Activated T-cell treated with anti-CD3 and anti-CD28 coated beads, Interleukin-2, amount 50 U/mL, for 4 hours (primary cell): Measurements from ENCODE around the gene MYZAP. TPM values are rescaled to one million over a fixed set of nuclear protein-coding genes. Genes with fewer than 3 reads are reported as not detected.
"Not testable (repeated sequence)": the region's sequence is repeated elsewhere in the genome, so short reads cannot be mapped to it uniquely, and the experiment has no call there.

Source experiments
- ATAC-seq, 2 donors: fragments of 200-7000 bp; cut with Tn5 transposase; one replicate each; pipeline ENCODE4 v1.10.0; 2021
- DNase-seq: peaks from one replicate; pipeline ENCODE4 v3.0.0-alpha.2; 2020
- H3K27me3 Mint-ChIP-seq: one replicate; pipeline ENCODE4 v1.8.0; 2021; ENCODE audit warnings: low read depth, mixed read lengths
- H3K36me3 Mint-ChIP-seq: one replicate; pipeline ENCODE4 v1.8.0; 2022; ENCODE audit warnings: mixed read lengths; ENCODE audit not compliant: insufficient read depth
- H3K4me1 Mint-ChIP-seq: one replicate; pipeline ENCODE4 v1.8.0; 2021; ENCODE audit warnings: low read depth, mixed read lengths
- H3K4me3 Mint-ChIP-seq: one replicate; pipeline ENCODE4 v1.8.0; 2021; ENCODE audit warnings: mild to moderate bottlenecking, moderate library complexity, mixed read lengths
- H3K9me3 Mint-ChIP-seq: one replicate; pipeline ENCODE4 v1.8.0; 2021; ENCODE audit warnings: mixed read lengths
- total RNA-seq, 3 donors: library from RNA; stranded (reverse); gene quantifications; one replicate each; pipeline ENCODE4 v1.2.1, GENCODE V29; 2021

MYZAP gene
- total RNA-seq, 3 donors from 2014 or later = 0.13 to 0.22 TPM; not detected in 1

- ATAC-seq (no peak), DNase-seq (no peak)
- Mint-ChIP-seq H3K36me3 (peaks cover 2% of the 10 kb centered on the region), H3K4me3 (no peak overlapping the region), H3K9me3 (no peaks in the 10 kb centered on the region), H3K4me1 (no peaks in the 10 kb centered on the region), H3K27me3 (peaks cover under 1% of the 10 kb centered on the region)
Measured at GRCh38 chr15:57609805-57610529, 18.3 kb downstream of the MYZAP start.

GRCh38 chr15:57611123-57611522, 19.4 kb downstream of the MYZAP start:
- Mint-ChIP-seq H3K4me1 (no peaks in the 10 kb centered on the region), H3K27me3 (no peaks in the 10 kb centered on the region), H3K36me3 (no peaks in the 10 kb centered on the region), H3K9me3 (no peaks in the 10 kb centered on the region), H3K4me3 (no peak overlapping the region)
- ATAC-seq (no peak), DNase-seq (no peak)

GRCh38 chr15:57611938-57612337, 20.2 kb downstream of the MYZAP start:
- DNase-seq = no peak

GRCh38 chr15:57614241-57614640, 22.5 kb downstream of the MYZAP start:
- Mint-ChIP-seq H3K9me3 (no peaks in the 10 kb centered on the region), H3K4me3 (no peak overlapping the region), H3K36me3 (no peaks in the 10 kb centered on the region), H3K27me3 (no peaks in the 10 kb centered on the region), H3K4me1 (no peaks in the 10 kb centered on the region)
- no peak for ATAC-seq
- no peak for DNase-seq

More at GRCh38 chr15:57611938-57612337, 20.2 kb downstream of the MYZAP start:
- no peak for ATAC-seq
- H3K27me3 Mint-ChIP-seq = no peaks in the 10 kb centered on the region
- no peak overlapping the region for H3K4me3 Mint-ChIP-seq
- H3K4me1 Mint-ChIP-seq = no peaks in the 10 kb centered on the region
- H3K9me3 Mint-ChIP-seq = no peaks in the 10 kb centered on the region
- no peaks in the 10 kb centered on the region for H3K36me3 Mint-ChIP-seq

- H3K36me3 Mint-ChIP-seq, DNase-seq, H3K27me3 Mint-ChIP-seq, H3K4me3 Mint-ChIP-seq, H3K9me3 Mint-ChIP-seq, H3K4me1 Mint-ChIP-seq, ATAC-seq: not testable (repeated sequence)
Measured at GRCh38 chr15:57615951-57616496, 24.3 kb downstream of the MYZAP start.

- Mint-ChIP-seq H3K4me3 (no peak overlapping the region), H3K4me1 (no peaks in the 10 kb centered on the region), H3K9me3 (no peaks in the 10 kb centered on the region), H3K36me3 (no peaks in the 10 kb centered on the region), H3K27me3 (peaks cover 8% of the 10 kb centered on the region)
- no peak for DNase-seq
- ATAC-seq = no peak
Measured at GRCh38 chr15:57618325-57618724, 26.6 kb downstream of the MYZAP start.

GRCh38 chr15:57619746-57620145, 28.0 kb downstream of the MYZAP start:
- Mint-ChIP-seq H3K9me3 (no peaks in the 10 kb centered on the region), H3K27me3 (peaks cover 8% of the 10 kb centered on the region), H3K4me3 (no peak overlapping the region), H3K36me3 (no peaks in the 10 kb centered on the region), H3K4me1 (no peaks in the 10 kb centered on the region)
- no peak for ATAC-seq
- DNase-seq = no peak

GRCh38 chr15:57624730-57625129, 33.0 kb downstream of the MYZAP start:
- Mint-ChIP-seq H3K27me3 (peaks cover 8% of the 10 kb centered on the region), H3K4me1 (no peaks in the 10 kb centered on the region), H3K9me3 (no peaks in the 10 kb centered on the region), H3K36me3 (no peaks in the 10 kb centered on the region), H3K4me3 (no peak overlapping the region)
- DNase-seq = no peak
- no peak for ATAC-seq

- Mint-ChIP-seq H3K9me3 (no peaks in the 10 kb centered on the region), H3K4me1 (no peaks in the 10 kb centered on the region), H3K36me3 (no peaks in the 10 kb centered on the region), H3K27me3 (peaks cover 8% of the 10 kb centered on the region), H3K4me3 (no peak overlapping the region)
- ATAC-seq (no peak), DNase-seq (no peak)
Measured at GRCh38 chr15:57625703-57626448, 34.2 kb downstream of the MYZAP start.

- no peak for ATAC-seq
- Mint-ChIP-seq H3K9me3 (no peaks in the 10 kb centered on the region), H3K27me3 (peaks cover 8% of the 10 kb centered on the region), H3K4me1 (no peaks in the 10 kb centered on the region), H3K4me3 (no peak overlapping the region), H3K36me3 (no peaks in the 10 kb centered on the region)
- DNase-seq = no peak
Measured at GRCh38 chr15:57626713-57627440, 35.2 kb downstream of the MYZAP start.

- no peaks in the 10 kb centered on the region for H3K9me3 Mint-ChIP-seq
- ATAC-seq (no peak), DNase-seq (no peak)
- no peaks in the 10 kb centered on the region for H3K4me1 Mint-ChIP-seq
- no peak overlapping the region for H3K4me3 Mint-ChIP-seq
- no peaks in the 10 kb centered on the region for H3K36me3 Mint-ChIP-seq
- H3K27me3 Mint-ChIP-seq = no peaks in the 10 kb centered on the region
Measured at GRCh38 chr15:57631386-57632110, 39.8 kb downstream of the MYZAP start.

- no peak for ATAC-seq
- H3K9me3 Mint-ChIP-seq = no peaks in the 10 kb centered on the region
- no peak overlapping the region for H3K4me3 Mint-ChIP-seq
- H3K4me1 Mint-ChIP-seq = no peaks in the 10 kb centered on the region
- H3K36me3 Mint-ChIP-seq = no peaks in the 10 kb centered on the region
- H3K27me3 Mint-ChIP-seq = no peaks in the 10 kb centered on the region
- DNase-seq = no peak
Measured at GRCh38 chr15:57634290-57634689, 42.6 kb downstream of the MYZAP start.

- Mint-ChIP-seq H3K4me1 (no peaks in the 10 kb centered on the region), H3K4me3 (no peak overlapping the region), H3K9me3 (no peaks in the 10 kb centered on the region), H3K27me3 (peaks cover 2% of the 10 kb centered on the region), H3K36me3 (peaks cover 2% of the 10 kb centered on the region)
- DNase-seq (no peak), ATAC-seq (no peak)
Measured at GRCh38 chr15:57635300-57635909, 43.7 kb downstream of the MYZAP start.
